ENCODE measurements around the gene ZDHHC22. TPM values are rescaled to one million over a fixed set of nuclear protein-coding genes. Genes with fewer than 3 reads are reported as not detected.

The ZDHHC22 gene
- total RNA-seq, 2 donors from 2014 or later: 0.38 to 1.7 TPM

GRCh38 chr14:77100961-77101360 is 40.6 kb downstream of the ZDHHC22 start:
- Mint-ChIP-seq H3K27ac (no peak overlapping the region), H3K27me3 (ENCODE audit: insufficient read depth) (no peaks in the 10 kb centered on the region), H3K4me3 (no peak overlapping the region), H3K36me3 (ENCODE audit: low read depth) (peaks cover 2% of the 10 kb centered on the region), H3K9me3 (no peaks in the 10 kb centered on the region), H3K4me1 (peaks cover 33% of the 10 kb centered on the region)
- Histone ChIP-seq H3K9ac (ENCODE audit: extremely low read depth, low read length, poor library complexity, severe bottlenecking) (no peak overlapping the region), H3K27me3 (ENCODE audit: control insufficient read depth, insufficient read depth, low read length, poor library complexity, severe bottlenecking) (no peaks in the 10 kb centered on the region), H3K4me1 (ENCODE audit: control insufficient read depth, insufficient read depth, low read length) (peaks cover 8% of the 10 kb centered on the region), H3K4me3 (ENCODE audit: low read length) (no peak overlapping the region), H3K27ac (ENCODE audit: low read depth, low read length) (no peak overlapping the region), H3K9me3 (ENCODE audit: control insufficient read depth, low read length) (no peaks in the 10 kb centered on the region), H3K36me3 (ENCODE audit: control insufficient read depth, insufficient read depth, low read length) (peaks cover 3% of the 10 kb centered on the region)
- WGBS, 2 experiments (ENCODE audit: insufficient coverage in 1 of 2, insufficient read length in 1 of 2): 82 to 100% methylated on average over 2 to 3 of the region's 3 CpGs
- DNase-seq: no peak
- TF ChIP-seq, protein P1, sequence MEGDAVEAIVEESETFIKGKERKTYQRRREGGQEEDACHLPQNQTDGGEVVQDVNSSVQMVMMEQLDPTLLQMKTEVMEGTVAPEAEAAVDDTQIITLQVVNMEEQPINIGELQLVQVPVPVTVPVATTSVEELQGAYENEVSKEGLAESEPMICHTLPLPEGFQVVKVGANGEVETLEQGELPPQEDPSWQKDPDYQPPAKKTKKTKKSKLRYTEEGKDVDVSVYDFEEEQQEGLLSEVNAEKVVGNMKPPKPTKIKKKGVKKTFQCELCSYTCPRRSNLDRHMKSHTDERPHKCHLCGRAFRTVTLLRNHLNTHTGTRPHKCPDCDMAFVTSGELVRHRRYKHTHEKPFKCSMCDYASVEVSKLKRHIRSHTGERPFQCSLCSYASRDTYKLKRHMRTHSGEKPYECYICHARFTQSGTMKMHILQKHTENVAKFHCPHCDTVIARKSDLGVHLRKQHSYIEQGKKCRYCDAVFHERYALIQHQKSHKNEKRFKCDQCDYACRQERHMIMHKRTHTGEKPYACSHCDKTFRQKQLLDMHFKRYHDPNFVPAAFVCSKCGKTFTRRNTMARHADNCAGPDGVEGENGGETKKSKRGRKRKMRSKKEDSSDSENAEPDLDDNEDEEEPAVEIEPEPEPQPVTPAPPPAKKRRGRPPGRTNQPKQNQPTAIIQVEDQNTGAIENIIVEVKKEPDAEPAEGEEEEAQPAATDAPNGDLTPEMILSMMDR (conservative IDR thresholded peaks at IDR 0.05): no peak

- TF ChIP-seq, protein P1 (conservative IDR thresholded peaks at IDR 0.05): no peak
- peaks cover 25% of the 10 kb centered on the region for H3K4me1 Mint-ChIP-seq
- Histone ChIP-seq H3K4me3 (ENCODE audit: low read length) (peak overlapping the region; percentile 77), H3K36me3 (ENCODE audit: control insufficient read depth, insufficient read depth, low read length) (no peaks in the 10 kb centered on the region), H3K9me3 (ENCODE audit: control insufficient read depth, low read length) (no peaks in the 10 kb centered on the region), H3K4me1 (ENCODE audit: control insufficient read depth, insufficient read depth, low read length) (peaks cover 8% of the 10 kb centered on the region), H3K9ac (ENCODE audit: extremely low read depth, low read length, poor library complexity, severe bottlenecking) (no peak overlapping the region), H3K27me3 (ENCODE audit: control insufficient read depth, insufficient read depth, low read length, poor library complexity, severe bottlenecking) (no peaks in the 10 kb centered on the region), H3K27ac (ENCODE audit: low read depth, low read length) (no peak overlapping the region)
- no peak overlapping the region for H3K27ac Mint-ChIP-seq
- H3K9me3 Mint-ChIP-seq: no peaks in the 10 kb centered on the region
- peak overlapping the region; percentile 95 for H3K4me3 Mint-ChIP-seq
- 68 to 74% methylated on average over 7 of the region's 7 CpGs for WGBS, 2 experiments (ENCODE audit: insufficient coverage in 1 of 2, insufficient read length in 1 of 2)
- DNase-seq: no peak
- no peaks in the 10 kb centered on the region for H3K27me3 Mint-ChIP-seq (ENCODE audit: insufficient read depth)
- peaks cover 2% of the 10 kb centered on the region for H3K36me3 Mint-ChIP-seq (ENCODE audit: low read depth)
Observed at GRCh38 chr14:77099425-77100167, 42.0 kb downstream of the ZDHHC22 start.

GRCh38 chr14:77098529-77099353 is 42.9 kb downstream of the ZDHHC22 start:
- Mint-ChIP-seq H3K27ac (peak overlapping the region; percentile 96), H3K27me3 (ENCODE audit: insufficient read depth) (no peaks in the 10 kb centered on the region), H3K36me3 (ENCODE audit: low read depth) (peaks cover under 1% of the 10 kb centered on the region), H3K4me1 (peaks cover 21% of the 10 kb centered on the region), H3K4me3 (peak overlapping the region; percentile 95), H3K9me3 (no peaks in the 10 kb centered on the region)
- DNase-seq: no peak
- peaks cover 8% of the 10 kb centered on the region for H3K4me1 ChIP-seq (ENCODE audit: control insufficient read depth, insufficient read depth, low read length)
- H3K9ac ChIP-seq (ENCODE audit: extremely low read depth, low read length, poor library complexity, severe bottlenecking): peak overlapping the region; percentile 82
- H3K36me3 ChIP-seq (ENCODE audit: control insufficient read depth, insufficient read depth, low read length): no peaks in the 10 kb centered on the region
- H3K4me3 ChIP-seq (ENCODE audit: low read length): peak overlapping the region; percentile 77
- WGBS, 2 experiments (ENCODE audit: insufficient coverage in 1 of 2, insufficient read length in 1 of 2): 14 to 18% methylated on average over 15 to 23 of the region's 23 CpGs
- TF ChIP-seq, protein P1 (conservative IDR thresholded peaks at IDR 0.05): no peak
- peak overlapping the region; percentile 78 for H3K27ac ChIP-seq (ENCODE audit: low read depth, low read length)
- no peaks in the 10 kb centered on the region for H3K9me3 ChIP-seq (ENCODE audit: control insufficient read depth, low read length)
- no peaks in the 10 kb centered on the region for H3K27me3 ChIP-seq (ENCODE audit: control insufficient read depth, insufficient read depth, low read length, poor library complexity, severe bottlenecking)

Measured in endodermal cell (in vitro differentiated cells).